Hematopoietic multipotent progenitor cell treated with erythropoietin and hydrocortisone succinate and interleukin-3 and kit ligand, for 6 days (in vitro differentiated cells): ENCODE data around the gene SULT2A1.
"Not testable (repeated sequence)": the region's sequence is repeated elsewhere in the genome, so short reads cannot be mapped to it uniquely, and the experiment has no call there.

Source experiments
- DNase-seq: peaks from one replicate; pipeline ENCODE4 v3.0.0-alpha.2; 2015

The SULT2A1 gene, protein sequence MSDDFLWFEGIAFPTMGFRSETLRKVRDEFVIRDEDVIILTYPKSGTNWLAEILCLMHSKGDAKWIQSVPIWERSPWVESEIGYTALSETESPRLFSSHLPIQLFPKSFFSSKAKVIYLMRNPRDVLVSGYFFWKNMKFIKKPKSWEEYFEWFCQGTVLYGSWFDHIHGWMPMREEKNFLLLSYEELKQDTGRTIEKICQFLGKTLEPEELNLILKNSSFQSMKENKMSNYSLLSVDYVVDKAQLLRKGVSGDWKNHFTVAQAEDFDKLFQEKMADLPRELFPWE

DNA sequence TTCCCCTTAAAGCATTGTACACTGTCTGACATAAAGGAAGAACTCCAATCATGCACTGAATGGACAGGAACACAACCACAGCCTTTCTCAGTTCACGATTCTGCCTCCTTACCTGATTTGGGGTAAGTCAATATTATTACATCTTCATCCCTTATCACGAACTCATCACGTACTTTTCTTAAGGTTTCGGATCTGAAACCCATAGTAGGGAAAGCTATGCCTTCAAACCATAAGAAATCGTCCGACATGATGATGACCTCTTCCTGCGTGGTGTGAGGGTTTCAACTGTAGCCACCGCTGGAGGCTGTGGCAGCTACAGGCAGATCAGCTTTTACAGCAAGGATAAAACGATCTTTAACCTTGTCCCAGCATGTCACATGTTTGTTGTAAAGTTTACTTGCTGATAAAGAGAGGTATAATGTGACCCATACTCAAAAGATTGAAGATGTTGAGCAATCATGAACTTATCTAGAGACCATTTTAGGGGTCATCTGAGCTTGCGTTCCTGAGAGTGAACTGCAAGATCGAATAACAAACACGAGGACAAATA is at the start of gene SULT2A1:
TSS of gene SULT2A1 (minus strand) at position 306 of the 550 bp plus-strand sequence. CDS start at position 248, 58 bp downstream.
- DNase-seq, result no peak

DNA sequence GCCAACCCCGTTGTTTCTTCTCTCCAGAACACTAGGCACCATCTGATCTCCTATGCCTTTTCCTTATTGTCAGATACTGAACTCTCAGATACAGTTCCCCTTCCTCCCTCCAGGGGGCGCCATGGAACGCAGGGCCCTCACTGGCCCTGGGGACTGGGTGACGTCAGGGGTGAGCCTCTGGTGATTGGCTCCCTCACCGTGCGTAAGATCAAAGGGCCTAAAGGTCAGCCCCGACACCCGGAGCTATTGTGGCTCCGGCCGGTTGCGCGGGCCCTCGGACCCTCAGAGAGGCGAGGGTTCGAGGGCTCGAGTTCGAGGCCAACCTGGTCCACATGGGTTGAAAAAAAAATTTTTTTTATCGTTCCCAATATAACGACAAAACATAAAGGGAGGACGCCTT is 42.5 kb upstream of the SULT2A1 start:
- not testable (repeated sequence) for DNase-seq

DNA sequence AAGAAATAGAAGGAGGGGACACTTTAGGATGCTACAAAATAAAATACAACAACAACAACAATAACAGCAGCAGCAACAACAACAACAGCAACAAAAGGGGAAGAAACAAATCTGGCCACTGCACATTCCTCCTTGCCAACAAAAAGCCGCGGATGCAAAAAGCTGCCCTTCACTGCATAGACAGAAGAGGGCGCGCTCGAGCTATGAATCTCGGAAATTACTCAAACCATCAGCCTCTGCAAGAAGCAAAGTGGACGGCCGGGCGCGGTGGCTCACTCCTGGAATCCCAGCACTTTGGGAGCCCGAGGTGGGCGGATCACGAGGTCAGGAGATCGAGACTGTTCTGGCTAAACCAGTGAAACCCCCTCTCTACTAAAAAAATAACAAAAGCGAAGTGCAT is 34.0 kb upstream of the SULT2A1 start:
- DNase-seq, result not testable (repeated sequence)

DNA sequence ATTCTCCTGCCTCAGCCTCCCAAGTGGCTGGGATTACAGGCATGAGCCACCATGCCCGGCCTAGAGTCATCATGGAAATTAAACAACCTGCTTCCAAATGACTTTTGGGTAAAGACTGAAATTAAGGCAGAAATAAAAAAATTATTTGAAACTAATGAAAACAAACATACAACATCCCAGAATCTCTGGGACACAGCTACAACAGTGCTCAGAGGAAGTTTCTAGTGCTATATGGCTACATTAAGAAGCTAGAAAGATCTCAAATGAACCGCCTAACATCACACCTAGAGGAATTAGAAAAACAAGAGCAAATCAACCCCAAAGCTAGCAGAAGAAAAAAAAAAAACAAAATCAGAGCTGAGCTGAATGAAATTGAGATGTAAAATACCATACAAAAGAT is 24.1 kb upstream of the SULT2A1 start:
- DNase-seq, result not testable (repeated sequence)

DNA sequence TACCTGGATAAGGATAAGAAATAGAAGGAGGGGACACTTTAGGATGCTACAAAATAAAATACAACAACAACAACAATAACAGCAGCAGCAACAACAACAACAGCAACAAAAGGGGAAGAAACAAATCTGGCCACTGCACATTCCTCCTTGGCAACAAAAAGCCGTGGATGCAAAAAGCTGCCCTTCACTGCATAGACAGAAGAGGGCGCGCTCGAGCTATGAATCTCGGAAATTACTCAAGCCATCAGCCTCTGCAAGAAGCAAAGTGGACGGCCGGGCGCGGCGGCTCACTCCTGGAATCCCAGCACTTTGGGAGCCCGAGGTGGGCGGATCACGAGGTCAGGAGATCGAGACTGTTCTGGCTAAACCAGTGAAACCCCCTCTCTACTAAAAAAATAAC is 23.2 kb upstream of the SULT2A1 start:
- DNase-seq, result not testable (repeated sequence)

DNA sequence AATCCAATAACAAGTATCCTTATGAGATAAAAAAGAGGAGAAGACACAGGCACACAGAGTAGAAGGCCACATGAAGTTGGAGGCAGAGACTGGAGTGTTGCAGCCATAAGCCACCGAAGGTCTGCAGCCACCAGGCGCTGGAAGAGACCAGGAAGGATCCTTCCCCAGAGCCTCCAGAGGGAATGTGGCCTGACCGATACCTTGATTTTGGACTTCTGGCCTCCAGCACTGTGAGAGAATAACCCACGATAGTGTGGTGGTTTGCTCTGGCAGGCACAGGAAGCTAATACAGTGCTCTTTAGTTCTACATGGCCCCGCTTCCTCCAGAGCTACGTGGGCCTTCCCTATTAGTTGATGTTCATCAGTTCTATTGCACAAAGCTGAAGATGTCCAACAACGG is 15.3 kb upstream of the SULT2A1 start:
- DNase-seq, result no peak

DNA sequence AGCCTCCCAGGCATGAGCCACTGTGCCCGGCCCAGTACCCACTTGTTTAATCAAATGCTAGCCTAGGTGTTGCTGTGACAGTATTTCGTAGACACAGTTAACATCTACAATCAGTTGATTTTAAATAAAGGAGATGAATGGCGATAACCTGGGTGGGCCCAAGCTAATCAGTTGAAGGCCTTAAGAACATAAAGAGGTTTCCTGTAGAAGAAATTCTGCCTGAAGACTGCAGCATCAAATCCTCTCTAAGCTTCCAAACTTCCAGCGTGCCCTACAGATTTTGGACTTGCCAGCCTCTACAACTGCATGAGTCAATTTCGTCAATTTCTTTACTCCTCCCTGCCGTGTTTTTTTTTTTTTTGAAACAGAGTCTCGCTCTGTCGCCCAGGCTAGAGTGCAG is 13.2 kb upstream of the SULT2A1 start:
- no peak for DNase-seq

DNA sequence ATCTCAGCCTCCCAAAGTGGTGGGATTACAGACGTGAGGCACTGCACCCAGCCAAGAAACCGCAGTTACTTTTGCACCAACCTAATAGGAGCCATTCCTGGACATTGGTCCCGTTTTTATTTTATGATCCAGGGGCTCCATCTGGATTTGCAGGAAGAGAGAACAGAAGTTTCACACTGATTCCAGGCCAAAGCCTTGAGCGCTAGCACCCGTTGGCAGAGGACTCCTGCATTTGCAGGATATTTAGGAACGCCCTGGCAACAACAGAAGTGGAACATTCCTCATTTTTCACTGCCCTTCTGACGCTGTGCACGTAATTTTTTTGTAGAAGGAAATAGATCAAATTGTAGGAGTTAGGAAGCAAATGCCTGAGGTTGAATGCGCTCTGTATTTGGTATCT is 11.7 kb upstream of the SULT2A1 start:
- DNase-seq, result no peak

DNA sequence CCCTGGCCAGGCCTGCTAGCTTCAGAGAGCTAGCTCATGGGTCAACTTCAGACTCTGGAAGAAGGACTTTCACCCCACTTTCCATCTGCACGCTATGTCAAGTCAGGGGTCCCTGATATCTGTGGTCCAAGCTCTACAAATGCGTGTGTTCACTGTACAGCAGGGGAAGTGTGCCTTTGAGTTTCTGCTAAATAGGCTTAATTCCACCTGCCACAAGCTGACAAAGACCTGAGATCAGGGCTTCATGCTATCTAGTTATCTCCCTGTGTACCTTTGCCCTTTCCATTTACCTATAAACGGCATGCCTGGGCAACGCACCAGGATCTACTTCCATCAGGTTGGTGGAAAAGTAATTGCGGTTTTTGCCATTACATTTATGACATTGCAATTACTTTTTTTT is 10.7 kb upstream of the SULT2A1 start:
- DNase-seq, result no peak

DNA sequence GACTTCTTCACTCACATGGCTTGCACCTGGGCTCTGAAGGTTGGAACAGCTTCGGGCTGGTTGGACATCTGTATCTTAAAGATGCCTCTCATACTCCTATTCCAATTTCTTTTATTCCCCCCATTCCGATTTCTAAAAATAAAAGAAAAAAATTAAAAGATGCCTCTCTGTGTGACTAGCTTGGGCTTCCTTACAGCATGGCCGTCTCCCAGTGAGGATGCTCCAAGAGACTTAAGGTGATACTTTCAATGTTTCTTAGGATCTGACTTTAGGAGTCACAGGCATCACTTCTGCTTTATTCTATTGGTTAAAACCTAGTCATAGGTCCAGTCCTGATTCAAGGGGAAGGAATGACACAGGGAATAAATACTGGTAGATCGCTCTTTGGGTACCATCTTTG is 9.9 kb upstream of the SULT2A1 start:
- DNase-seq, result no peak

DNA sequence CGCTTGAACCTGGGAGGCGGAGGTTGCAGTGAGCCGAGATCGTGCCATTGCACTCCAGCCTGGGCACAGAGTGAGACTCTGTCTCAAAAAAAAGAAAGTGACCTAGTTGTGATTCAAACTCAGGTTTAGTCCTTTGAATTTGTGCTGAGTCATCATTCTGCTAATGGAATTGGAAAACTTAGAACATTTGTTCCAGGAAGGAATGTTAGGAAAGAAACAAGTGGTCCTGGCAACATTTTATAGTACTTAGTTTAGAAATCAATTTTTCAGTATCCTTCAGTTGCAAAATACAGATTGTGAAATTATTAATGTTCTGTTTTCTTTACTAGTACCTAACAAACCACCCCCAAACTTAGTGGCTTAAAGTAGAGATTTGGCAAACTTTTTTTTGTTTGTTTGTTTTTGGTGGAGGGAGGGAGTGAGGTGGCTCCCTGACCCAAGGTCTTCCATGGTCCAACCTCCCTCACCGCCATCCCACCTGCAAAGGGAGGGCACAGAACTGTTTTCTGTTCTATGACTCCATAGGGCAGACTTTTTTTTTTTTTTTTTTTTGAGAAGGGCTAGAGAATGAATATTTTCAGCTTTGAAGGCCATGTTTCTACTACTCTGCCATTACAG is 9.2 kb upstream of the SULT2A1 start:
- DNase-seq, result no peak

DNA sequence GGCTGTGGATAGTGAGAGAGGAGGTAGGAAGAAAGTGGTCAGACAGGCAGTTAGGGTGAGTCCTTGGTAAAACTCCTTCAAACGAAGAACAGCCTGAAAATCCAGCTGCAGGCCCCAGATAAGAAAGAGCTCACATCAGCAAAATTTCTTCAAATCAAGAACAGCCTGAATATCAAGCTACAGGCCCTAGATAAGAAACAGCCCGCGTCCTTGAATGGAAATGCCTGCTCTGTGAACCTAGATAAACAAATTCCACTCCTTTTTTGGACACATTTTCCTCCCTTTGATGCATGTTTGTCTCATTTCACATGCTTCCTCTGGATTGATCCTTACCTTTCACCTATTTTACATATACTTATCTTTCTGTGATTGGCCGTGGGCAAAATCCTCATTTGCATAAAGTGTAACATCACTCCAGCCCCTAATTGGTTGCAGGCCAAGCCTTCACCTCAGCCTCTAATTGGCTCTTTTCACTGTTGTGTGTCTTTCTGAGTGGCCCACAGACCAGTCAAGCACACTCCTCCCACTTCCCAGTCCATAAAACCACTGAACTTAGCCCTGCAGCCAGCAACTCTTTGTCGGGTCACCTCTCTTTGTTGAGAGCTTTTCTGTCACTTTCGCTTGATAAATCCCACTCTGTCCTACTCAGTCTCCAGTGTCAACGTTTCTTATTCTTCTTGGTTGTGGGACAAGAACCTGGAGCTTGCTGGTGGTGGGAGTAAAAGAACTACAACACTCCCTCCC is 6.0 kb upstream of the SULT2A1 start:
- DNase-seq, result peak; percentile 88

DNA sequence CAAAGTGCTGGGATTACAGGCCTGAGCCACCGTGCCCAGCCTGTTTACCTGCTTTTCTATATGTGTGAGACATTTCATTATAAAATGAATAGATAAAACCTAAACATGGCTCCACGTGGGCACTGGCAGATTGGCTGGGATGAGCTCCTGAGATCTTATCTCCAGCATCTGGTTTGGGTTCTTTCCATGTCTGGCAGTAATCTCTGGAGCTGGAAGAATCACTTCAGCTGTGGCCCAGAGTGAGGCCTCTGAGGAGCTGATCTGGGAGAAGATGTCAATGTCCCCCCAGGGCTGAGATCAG is 5.5 kb upstream of the SULT2A1 start:
- DNase-seq, result no peak

DNA sequence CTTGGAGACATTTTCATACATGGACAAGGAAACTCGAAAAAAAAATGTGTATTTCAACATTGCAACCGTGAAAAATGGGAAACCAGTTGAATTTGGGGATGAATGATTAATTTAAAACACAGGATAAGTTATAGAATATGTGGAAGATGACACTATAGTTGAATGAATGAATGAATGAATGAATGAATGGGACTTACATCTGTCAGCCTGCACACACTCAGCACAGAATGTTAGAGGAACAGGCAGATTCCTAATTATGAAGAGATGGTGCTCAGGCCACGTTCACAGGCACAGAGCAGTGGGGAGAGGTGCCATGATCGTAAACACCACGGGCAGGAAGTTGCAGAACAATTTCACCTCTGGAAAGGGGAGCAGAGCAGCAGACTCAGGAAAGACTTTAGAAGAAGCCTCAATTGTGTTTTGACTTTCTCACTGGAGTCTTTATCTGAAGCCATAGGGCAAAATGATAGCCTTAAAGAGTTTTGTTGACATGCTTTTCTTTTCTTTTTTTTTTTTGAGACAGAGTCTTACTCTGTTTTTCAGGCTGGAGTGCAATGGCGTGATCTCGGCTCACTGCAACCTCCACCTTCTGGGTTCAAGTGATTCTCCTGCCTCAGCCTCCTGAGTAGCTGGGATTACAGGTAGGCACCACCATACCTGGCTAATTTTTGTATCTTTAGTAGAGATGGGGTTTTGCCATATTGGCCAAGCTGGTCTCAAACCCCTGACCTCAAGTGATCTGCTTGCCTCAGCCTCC is 4.9 kb upstream of the SULT2A1 start:
- DNase-seq, result no peak

DNA sequence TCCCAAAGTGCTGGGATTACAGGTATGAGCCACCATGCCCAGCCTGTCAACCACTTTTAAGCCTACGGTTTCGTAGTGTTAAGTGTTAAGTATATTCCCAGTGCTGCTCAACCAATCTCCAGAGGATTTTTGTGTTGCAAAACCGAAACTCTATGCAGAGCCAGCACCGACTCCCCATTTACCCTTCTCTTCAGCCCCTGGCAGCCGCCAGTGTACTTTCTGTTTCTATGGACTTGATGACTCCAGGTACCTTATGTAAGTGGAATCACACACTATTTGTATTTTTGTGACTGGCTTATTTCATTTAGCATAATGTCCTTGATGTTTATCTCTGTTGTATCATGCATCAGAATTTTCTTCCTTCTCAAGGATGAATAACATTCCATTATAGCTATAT is 1.1 kb downstream of the SULT2A1 start:
- DNase-seq, result no peak

DNA sequence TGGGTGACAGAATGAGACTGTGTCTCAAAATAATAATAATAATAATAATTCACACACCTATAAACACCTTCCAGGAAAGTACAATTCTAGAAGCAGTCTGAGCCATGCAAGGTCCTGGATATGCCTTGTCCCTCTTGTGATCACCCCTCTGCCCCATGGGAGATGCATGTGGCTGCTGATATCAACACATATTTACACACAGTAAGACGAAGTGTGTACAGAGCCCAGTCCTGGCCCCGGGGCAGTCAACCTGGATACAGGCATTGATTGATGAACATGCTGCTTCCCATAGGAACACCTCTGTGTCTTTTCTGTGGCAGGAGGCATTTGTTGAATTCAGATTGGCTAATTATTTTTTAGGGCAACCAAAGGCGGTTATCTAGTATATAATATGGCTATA is 3.2 kb downstream of the SULT2A1 start:
- no peak for DNase-seq

DNA sequence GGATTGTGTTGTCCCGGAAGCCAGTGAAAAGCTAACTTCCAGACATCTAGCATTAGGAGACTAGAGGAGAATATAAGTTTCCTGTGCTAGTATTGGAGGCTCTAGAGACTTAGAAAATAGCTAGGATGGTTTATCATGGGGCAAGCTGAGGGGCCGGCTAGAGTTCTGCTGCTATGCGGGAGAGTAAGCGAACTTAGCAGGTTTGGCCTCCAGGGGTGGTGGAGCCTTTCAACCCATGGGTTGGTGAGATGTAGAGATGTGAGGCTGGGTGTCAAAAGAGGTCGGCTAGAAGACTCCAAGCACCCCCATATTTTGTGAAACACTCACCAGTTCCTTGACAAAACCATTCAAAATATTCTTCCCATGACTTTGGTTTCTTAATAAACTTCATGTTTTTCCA is 4.4 kb downstream of the SULT2A1 start:
- DNase-seq, result no peak

DNA sequence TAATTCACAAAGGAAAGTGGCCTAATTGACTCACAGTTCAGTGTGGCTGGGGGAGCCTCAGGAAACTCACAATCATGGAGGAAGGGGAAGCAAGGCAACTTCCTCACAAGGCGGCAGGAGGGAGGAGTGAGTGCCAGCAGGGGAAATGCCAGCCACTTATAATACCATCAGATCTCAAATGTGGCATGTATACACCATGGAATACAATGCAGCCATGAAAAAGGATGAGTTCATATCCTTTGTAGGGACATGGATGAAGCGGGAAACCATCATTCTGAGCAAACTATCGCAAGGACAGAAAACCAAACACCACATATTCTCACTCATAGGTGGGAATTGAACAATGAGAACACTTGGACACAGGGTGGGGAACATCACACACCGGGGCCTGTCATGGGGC is 6.7 kb downstream of the SULT2A1 start:
- not testable (repeated sequence) for DNase-seq

DNA sequence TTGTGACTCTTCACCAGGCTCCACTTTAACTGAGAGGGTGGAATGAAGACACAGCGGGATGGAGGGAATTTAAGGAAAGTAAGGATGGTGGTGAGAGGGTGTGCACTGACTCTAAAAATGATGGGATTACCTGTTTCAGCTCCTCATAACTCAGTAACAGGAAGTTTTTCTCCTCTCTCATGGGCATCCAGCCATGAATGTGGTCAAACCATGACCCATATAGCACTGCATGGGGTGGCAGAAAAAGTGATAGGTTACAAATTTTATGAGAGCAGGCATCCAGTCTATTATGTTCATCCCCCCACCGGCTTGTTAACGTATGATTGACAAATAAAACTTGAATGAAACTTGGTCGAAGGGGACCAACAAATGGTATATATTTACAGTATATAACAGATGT is 7.2 kb downstream of the SULT2A1 start:
- DNase-seq, result no peak

DNA sequence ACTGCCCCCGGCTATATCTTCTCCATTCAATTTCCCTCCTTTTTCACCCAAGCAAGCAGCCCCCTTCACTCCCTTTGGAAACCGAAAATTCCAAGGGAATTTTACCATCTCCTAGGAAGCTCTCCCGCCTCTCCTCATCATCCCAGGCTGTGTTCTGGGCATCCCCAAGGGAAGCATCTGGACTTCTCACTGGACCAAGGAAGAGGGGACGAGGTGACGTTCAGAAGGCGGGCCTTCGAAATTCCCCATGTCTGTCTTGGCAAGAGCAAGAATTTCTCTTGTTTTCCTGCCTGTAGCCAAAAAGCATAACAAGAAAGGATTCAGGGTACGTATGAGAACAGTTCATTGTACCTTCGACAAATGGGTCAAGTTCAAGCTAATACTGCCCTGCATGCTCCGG is 20.9 kb downstream of the SULT2A1 start:
- no peak for DNase-seq

DNA sequence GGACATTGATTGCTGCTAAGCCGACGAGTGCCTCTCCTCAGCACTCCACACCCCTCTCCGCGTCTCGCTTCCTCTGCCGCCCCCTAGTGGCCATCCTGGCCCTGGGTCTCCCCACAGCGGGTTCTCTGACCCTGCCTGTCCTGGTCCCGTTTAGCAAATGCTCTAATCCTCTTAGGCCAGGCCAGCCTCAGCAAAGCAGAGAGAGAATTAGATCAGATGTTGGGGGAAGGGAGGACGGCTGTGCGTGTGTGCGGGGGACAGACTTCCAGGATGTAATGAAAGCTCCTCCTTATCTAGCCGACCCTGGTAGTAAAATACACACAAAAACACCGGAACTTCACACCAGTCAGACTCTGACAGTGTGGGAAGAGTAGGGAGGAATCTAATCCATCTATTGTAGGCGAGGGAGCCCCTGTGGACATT is 22.6 kb downstream of the SULT2A1 start:
- DNase-seq, result peak; percentile 88

DNA sequence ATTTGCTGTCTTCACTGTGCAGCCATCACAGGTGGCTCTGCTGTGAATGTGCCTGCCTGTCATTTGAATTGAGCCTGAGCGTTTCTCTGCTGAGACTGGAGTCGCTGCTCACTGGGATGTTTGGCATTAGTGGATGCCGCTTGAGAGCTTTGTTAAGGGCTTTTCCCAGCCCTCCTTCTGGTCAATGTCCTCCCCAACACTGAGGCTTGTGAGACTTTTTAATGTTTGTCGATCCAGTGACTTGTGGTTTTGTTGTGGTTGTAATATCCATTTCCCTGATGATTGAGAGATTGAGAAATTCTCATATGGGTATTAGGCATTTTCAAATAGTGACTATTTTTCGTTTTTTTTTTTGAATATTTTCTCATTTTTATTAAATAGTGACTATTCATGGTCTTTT is 24.5 kb downstream of the SULT2A1 start:
- no peak for DNase-seq

DNA sequence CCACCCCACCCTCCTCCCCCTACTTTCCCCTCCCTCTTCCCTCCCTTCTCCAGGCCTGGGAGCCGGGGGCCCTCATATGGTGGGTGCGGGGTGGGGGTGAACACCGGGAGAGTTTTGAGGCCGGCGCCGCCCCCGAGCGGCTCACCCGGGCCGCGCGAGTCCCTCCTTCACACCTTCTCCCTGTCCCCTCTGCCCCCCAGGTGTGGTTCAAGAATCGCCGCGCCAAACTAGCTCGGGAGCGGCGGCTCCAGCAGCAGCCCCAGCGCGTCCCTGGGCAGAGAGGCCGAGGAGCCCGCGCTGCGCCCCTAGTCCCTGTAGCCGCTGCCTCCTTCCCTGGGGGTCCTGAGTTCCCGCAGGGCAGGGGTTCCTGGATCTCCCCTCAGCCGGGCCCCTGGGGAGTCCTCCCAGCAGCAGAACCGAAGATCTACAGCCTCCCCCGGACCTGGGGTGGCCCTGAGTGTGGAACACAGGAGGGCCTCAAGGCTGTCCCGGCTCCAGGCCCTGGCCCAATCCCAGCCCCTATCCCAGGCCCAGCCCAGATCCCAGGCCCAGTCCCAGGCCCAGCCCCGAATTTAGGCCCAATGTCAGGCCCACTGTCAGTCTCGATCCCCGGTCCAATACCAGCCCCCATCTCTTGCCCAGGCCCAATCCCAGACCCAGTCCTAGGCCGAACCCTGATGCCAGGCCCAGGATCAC is 25.4 kb downstream of the SULT2A1 start:
- no peak for DNase-seq
